Osteoblast (primary cell): ENCODE measurements around the gene FHIT. TPM values are rescaled to one million over a fixed set of nuclear protein-coding genes. Genes with fewer than 3 reads are reported as not detected.

Source experiments
- DNase-seq: peaks from one replicate; pipeline ENCODE4 v3.0.0; 2011; ENCODE audit warnings: low spot score, mixed read lengths; ENCODE audit not compliant: insufficient read length; ENCODE audit errors: missing footprints
- H2AFZ ChIP-seq: 2 replicates; pipeline ENCODE4 v1.6.0; 2011; ENCODE audit warnings: mild to moderate bottlenecking, low read length
- H3K27ac ChIP-seq: 2 replicates; pipeline ENCODE4 v1.5.1; 2011; ENCODE audit warnings: mild to moderate bottlenecking, low read depth, low read length, moderate library complexity
- H3K27me3 ChIP-seq: 2 replicates; pipeline ENCODE4 v1.6.0; 2012; ENCODE audit warnings: mild to moderate bottlenecking, control low read depth, inconsistent platforms, low read length, moderate library complexity; ENCODE audit not compliant: insufficient read depth
- H3K36me3 ChIP-seq: 2 replicates; pipeline ENCODE4 v1.5.1; 2011; ENCODE audit warnings: mild to moderate bottlenecking, low read length, control low read depth, moderate library complexity; ENCODE audit not compliant: insufficient read depth
- H3K4me1 ChIP-seq: 2 replicates; pipeline ENCODE4 v1.5.1; 2011; ENCODE audit warnings: mild to moderate bottlenecking, low read length, control low read depth, moderate library complexity; ENCODE audit not compliant: insufficient read depth
- H3K4me2 ChIP-seq: 2 replicates; pipeline ENCODE4 v1.6.0; 2011; ENCODE audit warnings: mild to moderate bottlenecking, low read length; ENCODE audit not compliant: insufficient read depth
- H3K4me3 ChIP-seq: fragments of 200-600 bp; sonication (generic); 3 replicates; pipeline ENCODE4 v1.5.1; 2012; ENCODE audit warnings: mild to moderate bottlenecking, low read length, inconsistent platforms; ENCODE audit not compliant: insufficient read depth
- H3K79me2 ChIP-seq: 2 replicates; pipeline ENCODE4 v1.6.0; 2012; ENCODE audit warnings: mild to moderate bottlenecking, low read length, control low read depth, inconsistent platforms; ENCODE audit not compliant: insufficient read depth
- H3K9me3 ChIP-seq: 2 replicates; pipeline ENCODE4 v1.5.1; 2011; ENCODE audit warnings: low read depth, low read length, control low read depth
- H4K20me1 ChIP-seq: 2 replicates; pipeline ENCODE4 v1.6.0; 2012; ENCODE audit warnings: mild to moderate bottlenecking, low read length, control low read depth; ENCODE audit not compliant: insufficient read depth
- CTCF ChIP-seq: IDR thresholded peaks from 2 replicates; pipeline ENCODE4 v1.5.1; 2011; ENCODE audit warnings: mild to moderate bottlenecking, low read depth, low read length, moderate library complexity; ENCODE audit errors: extremely low read depth
- total RNA-seq: library from RNA; depleted of rRNA; stranded (reverse); fragments of >200 nt; gene quantifications from 2 replicates; pipeline ENCODE4 v1.2.3, GENCODE V29; 2012

The FHIT gene
- total RNA-seq, 1 donor = 3.3 TPM

- Histone ChIP-seq H3K9me3 (no peaks in the 10 kb centered on the region), H2AFZ (no peak overlapping the region), H3K27me3 (no peaks in the 10 kb centered on the region), H3K27ac (no peak overlapping the region), H3K4me1 (no peaks in the 10 kb centered on the region), H3K4me2 (no peak overlapping the region), H4K20me1 (no peaks in the 10 kb centered on the region), H3K79me2 (no peaks in the 10 kb centered on the region), H3K36me3 (no peaks in the 10 kb centered on the region), H3K4me3 (no peak overlapping the region)
- no peak for DNase-seq
- TF ChIP-seq CTCF = no peak
These were observed 795.1 kb downstream of the FHIT start for GRCh38 chr3:60456180-60456579.

- no peak overlapping the region for H3K4me2 ChIP-seq
- no peaks in the 10 kb centered on the region for H3K27me3 ChIP-seq
- TF ChIP-seq CTCF = no peak
- H2AFZ ChIP-seq = no peak overlapping the region
- no peaks in the 10 kb centered on the region for H3K4me1 ChIP-seq
- no peak overlapping the region for H3K4me3 ChIP-seq
- no peaks in the 10 kb centered on the region for H3K79me2 ChIP-seq
- no peaks in the 10 kb centered on the region for H4K20me1 ChIP-seq
- DNase-seq = no peak
- no peak overlapping the region for H3K27ac ChIP-seq
- no peaks in the 10 kb centered on the region for H3K9me3 ChIP-seq
- no peaks in the 10 kb centered on the region for H3K36me3 ChIP-seq
These were observed 797.9 kb downstream of the FHIT start for GRCh38 chr3:60453326-60453725.

- DNase-seq = no peak
- Histone ChIP-seq H3K36me3 (no peaks in the 10 kb centered on the region), H3K27me3 (no peaks in the 10 kb centered on the region), H3K79me2 (no peaks in the 10 kb centered on the region), H3K4me2 (no peak overlapping the region), H3K4me1 (no peaks in the 10 kb centered on the region), H2AFZ (no peak overlapping the region), H4K20me1 (no peaks in the 10 kb centered on the region), H3K9me3 (peaks cover 2% of the 10 kb centered on the region), H3K27ac (no peak overlapping the region), H3K4me3 (no peak overlapping the region)
- no peak for TF ChIP-seq CTCF
These were observed 802.6 kb downstream of the FHIT start for GRCh38 chr3:60448696-60449095.

- Histone ChIP-seq H3K4me3 (no peak overlapping the region), H3K4me2 (no peak overlapping the region), H3K9me3 (peaks cover 2% of the 10 kb centered on the region), H3K36me3 (no peaks in the 10 kb centered on the region), H3K4me1 (no peaks in the 10 kb centered on the region), H4K20me1 (no peaks in the 10 kb centered on the region), H2AFZ (no peak overlapping the region), H3K27me3 (no peaks in the 10 kb centered on the region), H3K27ac (no peak overlapping the region), H3K79me2 (no peaks in the 10 kb centered on the region)
- TF ChIP-seq CTCF = no peak
- no peak for DNase-seq
These were observed 805.8 kb downstream of the FHIT start for GRCh38 chr3:60445446-60445845.
